HepG2 (cell line): Measurements from ENCODE around the gene UQCR11. TPM values are rescaled to one million over a fixed set of nuclear protein-coding genes. Genes with fewer than 3 reads are reported as not detected.

Experiments used
- ATAC-seq: fragments of 200-7000 bp; cut with Tn5 transposase; 3 replicates; pipeline ENCODE4 v1.9.1; 2020; ENCODE audit warnings: mild to moderate bottlenecking, moderate library complexity
- BruUV-seq: library from RNA; stranded (reverse); fragments of 400-500 nt; replicated peaks from 2 replicates; lab custom pipeline; 2021; lab: Mats Ljungman, UMichigan
- CTCF ChIA-PET: fragments of 300-600 bp; formaldehyde crosslinking; extraction: SDS; loops from one replicate; lab custom pipeline; 2021; ENCODE audit warnings: low total read pairs, inconsistent platforms, low intra/inter-chr PET ratio; lab: Yijun Ruan, JAX
- POLR2A ChIA-PET: fragments of 350-600 bp; sonication (Branson Sonifier 250); formaldehyde crosslinking; loops from one replicate; lab custom pipeline; 2020; ENCODE audit warnings: antibody characterized with exemption, inconsistent platforms; lab: Yijun Ruan, JAX
- DNase-seq: peaks from one replicate; pipeline ENCODE4 v3.0.0-alpha.2; 2015; ENCODE audit warnings: low spot score
- FAIRE-seq: peaks from 3 replicates; lab custom pipeline; 2011; peaks lifted over from hg19 to GRCh38; lab: Jason Lieb, UNC
- H2AFZ ChIP-seq: one replicate; pipeline ENCODE4 v1.6.1; 2011; ENCODE audit warnings: low read length, inconsistent platforms
- H3K27ac ChIP-seq: fragments of 300-600 bp; 3 replicates; pipeline ENCODE4 v1.8.0; 2011; ENCODE audit warnings: mixed run types, mild to moderate bottlenecking, mixed read lengths, low read length, inconsistent platforms; ENCODE audit not compliant: insufficient read depth; ENCODE audit errors: extremely low read length
- H3K27me3 ChIP-seq, 2 experiments: fragments of 200-600 bp in 1 of 2; 2 replicates in 1 of 2; 3 replicates in 1 of 2; pipeline versions ENCODE4 v1.6.0 to v1.8.0; 2011; ENCODE audit warnings: low read length in 2 of 2, mild to moderate bottlenecking in 2 of 2, moderate library complexity in 2 of 2, inconsistent platforms in 1 of 2; ENCODE audit not compliant: insufficient read depth in 2 of 2, control insufficient read depth in 1 of 2
- H3K36me3 ChIP-seq, 2 experiments: fragments of 200-600 bp in 1 of 2; replicated peaks in 1 of 2; 2 replicates in 1 of 2; 3 replicates in 1 of 2; pipeline versions ENCODE4 v1.5.1 to v1.8.0; 2011; ENCODE audit warnings: low read length in 2 of 2, inconsistent platforms in 1 of 2; ENCODE audit not compliant: insufficient read depth in 2 of 2, control insufficient read depth in 1 of 2
- H3K4me1 ChIP-seq: 2 replicates; pipeline ENCODE4 v1.5.1; 2012; ENCODE audit warnings: low read length, inconsistent platforms; ENCODE audit not compliant: insufficient read depth
- H3K4me2 ChIP-seq: 2 replicates; pipeline ENCODE4 v1.6.0; 2011; ENCODE audit warnings: low read depth, low read length, inconsistent platforms
- H3K4me3 ChIP-seq, 3 experiments: fragments of 200-600 bp in 1 of 3; sonication (generic), shearing (Covaris generic) in 1 of 3; replicated peaks in 1 of 3; 2 replicates each; pipeline ENCODE4 v1.5.1; 2011 to 2016; ENCODE audit warnings: low read length in 3 of 3, inconsistent platforms in 2 of 3, low read depth in 2 of 3, mild to moderate bottlenecking in 2 of 3, control low read depth in 1 of 3, mixed read lengths in 1 of 3; ENCODE audit not compliant: insufficient read depth in 1 of 3
- H3K79me2 ChIP-seq: one replicate; pipeline ENCODE4 v1.6.1; 2011; ENCODE audit warnings: low read length, inconsistent platforms; ENCODE audit not compliant: insufficient read depth
- H3K9ac ChIP-seq: 2 replicates; pipeline ENCODE4 v1.6.0; 2011; ENCODE audit warnings: mild to moderate bottlenecking, low read depth, low read length, inconsistent platforms; ENCODE audit not compliant: insufficient read depth
- H3K9me3 ChIP-seq: 2 replicates; pipeline ENCODE4 v1.5.1; 2012; ENCODE audit warnings: mild to moderate bottlenecking, low read length
- H4K20me1 ChIP-seq: 2 replicates; pipeline ENCODE4 v1.6.0; 2011; ENCODE audit warnings: inconsistent platforms, mild to moderate bottlenecking, low read length, moderate library complexity; ENCODE audit not compliant: insufficient read depth
- AGO2 ChIP-seq: fragments of 200-400 bp; formaldehyde crosslinking; optimal IDR thresholded peaks from 2 replicates; pipeline ENCODE3; 2017; ENCODE audit warnings: mild to moderate bottlenecking, low read depth, low read length, moderate library complexity
- GTF2F1 ChIP-seq: fragments of 150-350 bp; IDR thresholded peaks from 2 replicates; pipeline ENCODE4 v1.6.1; 2014; ENCODE audit warnings: low read length
- HBP1 ChIP-seq: IDR thresholded peaks from 2 replicates; pipeline ENCODE4 v1.6.1; 2016; ENCODE audit warnings: low read depth, control low read depth
- HES4 ChIP-seq: sonication (generic); formaldehyde crosslinking; IDR thresholded peaks from 2 replicates; pipeline ENCODE4 v1.9.0; 2021; ENCODE audit warnings: mild to moderate bottlenecking, missing genetic modification reagents, borderline replicate concordance
- ISL2 ChIP-seq: sonication (generic); formaldehyde crosslinking; IDR thresholded peaks from 2 replicates; pipeline ENCODE4 v1.5.0; 2020; ENCODE audit warnings: missing genetic modification reagents
- KDM5A ChIP-seq: fragments of 200-600 bp; sonication (generic); IDR thresholded peaks from 2 replicates; pipeline ENCODE4 v1.7.0; 2018; ENCODE audit warnings: antibody characterized with exemption, mild to moderate bottlenecking, low read length, borderline replicate concordance
- RNF219 ChIP-seq: sonication (generic); formaldehyde crosslinking; IDR thresholded peaks from 2 replicates; pipeline ENCODE4 v1.5.0; 2020; ENCODE audit warnings: mild to moderate bottlenecking, missing genetic modification reagents
- SATB2 ChIP-seq: sonication (generic); formaldehyde crosslinking; IDR thresholded peaks from 2 replicates; pipeline ENCODE4 v1.5.0; 2020; ENCODE audit warnings: missing genetic modification reagents
- SOX13 ChIP-seq, 3 experiments: fragments of 450-650 bp in 1 of 3; sonication (generic) in 1 of 3; formaldehyde crosslinking in 1 of 3; IDR thresholded peaks in 2 of 3; conservative IDR thresholded peaks in 1 of 3; 2 replicates each; pipeline versions ENCODE4 v1.5.0 to v1.6.1; 2016 to 2020; ENCODE audit warnings: antibody characterized with exemption in 1 of 3, mild to moderate bottlenecking in 1 of 3, missing compliant biosample characterization in 1 of 3, missing genetic modification reagents in 1 of 3, moderate library complexity in 1 of 3
- YEATS4 ChIP-seq: sonication (generic); formaldehyde crosslinking; IDR thresholded peaks from 2 replicates; pipeline ENCODE4 v1.4.0; 2020; ENCODE audit warnings: missing genetic modification reagents, borderline replicate concordance
- ZBTB14 ChIP-seq: sonication (generic); formaldehyde crosslinking; IDR thresholded peaks from 2 replicates; pipeline ENCODE4 v1.4.0; 2020; ENCODE audit warnings: missing genetic modification reagents
- ZGPAT ChIP-seq: IDR thresholded peaks from 2 replicates; pipeline ENCODE4 v1.6.1; 2016; ENCODE audit warnings: mild to moderate bottlenecking
- ZNF281 ChIP-seq: sonication (generic); formaldehyde crosslinking; IDR thresholded peaks from 2 replicates; pipeline ENCODE4 v1.4.0; 2020; ENCODE audit warnings: missing genetic modification reagents, borderline replicate concordance
- ZNF546 ChIP-seq: sonication (generic); formaldehyde crosslinking; conservative IDR thresholded peaks from 2 replicates; pipeline ENCODE4 v1.8.1; 2023; ENCODE audit warnings: mild to moderate bottlenecking, missing genetic modification reagents
- ZNF737 ChIP-seq: sonication (generic); formaldehyde crosslinking; IDR thresholded peaks from 2 replicates; pipeline ENCODE4 v1.5.0; 2020; ENCODE audit warnings: missing genetic modification reagents, mild to moderate bottlenecking, borderline replicate concordance
- WGBS: methylation state at CpG from one replicate; pipeline ENCODE4 v1.1.6; 2017; ENCODE audit warnings: low lambda C conversion rate; 5-methylcytosine and 5-hydroxymethylcytosine counted together
- in situ Hi-C: cut with HindIII; loops from 2 replicates; pipeline ENCODE4 v1.10.0; 2017; ENCODE audit warnings: low pct_unique_long_range_greater_than_20kb; ENCODE audit not compliant: extremely low pct_ligation_motif_present
- intact Hi-C: fragments of 100-400 bp; cut with micrococcal nuclease; formaldehyde crosslinking; loops from one replicate; pipeline ENCODE4 v1.10.0; 2022; ENCODE audit not compliant: unreplicated experiment
- polyA plus RNA-seq, 8 experiments: library from polyadenylated mRNA; depleted of rRNA in 3 of 8; stranded (reverse) in 7 of 8; unstranded in 1 of 8; fragments of >200 nt; fragmentation: Illumina TruSeq in 4 of 8; extraction: Trizol in 4 of 8; gene quantifications; 2 replicates each; pipeline versions ENCODE4 v1.2.1 to v1.2.3, GENCODE V29; 2011 to 2016; ENCODE audit warnings: low read depth in 4 of 8, missing spikeins in 1 of 8, mixed read lengths in 1 of 8; ENCODE audit not compliant: insufficient read depth in 1 of 8
- total RNA-seq, 5 experiments: library from RNA; depleted of rRNA; stranded (reverse); fragments of >200 nt; fragmentation: Illumina TruSeq; extraction: Trizol; gene quantifications; 2 replicates each; pipeline ENCODE4 v1.2.3, GENCODE V29; 2016; ENCODE audit warnings: low read depth in 1 of 5

UQCR11 gene
- total and polyA plus RNA-seq, 2 of the 13 experiments (the other 11 are each of a cell fraction or from before 2014, with no cell fraction given) = 125 to 214 TPM

GRCh38 chr19:1621574-1621973 is 16.3 kb upstream of the UQCR11 start:
- H3K36me3 ChIP-seq = peaks cover 20 to 43% of the 10 kb centered on the region in 2 experiments; a peak in 4 of 5 replicates
- H3K27me3 ChIP-seq = no peaks in the 10 kb centered on the region
- no peak overlapping the region for H3K27ac ChIP-seq
- BruUV-seq = no TSS peak
- H2AFZ ChIP-seq = no peak overlapping the region
- ATAC-seq (no peak), FAIRE-seq (no peak), DNase-seq (no peak)
- intact Hi-C loops = no loop called here
- in situ Hi-C loops = no loop called here
- no peaks in the 10 kb centered on the region for H3K9me3 ChIP-seq
- ChIA-PET CTCF (no interaction called here), POLR2A (no interaction called here)
- H3K4me1 ChIP-seq = no peaks in the 10 kb centered on the region
- no peak overlapping the region for H3K4me2 ChIP-seq
- no peak overlapping the region for H3K4me3 ChIP-seq
- WGBS = 97% methylated on average over 17 of the region's 23 CpGs
- H3K9ac ChIP-seq = no peak overlapping the region
- no peaks in the 10 kb centered on the region for H3K79me2 ChIP-seq
- H4K20me1 ChIP-seq = no peaks in the 10 kb centered on the region
- TF ChIP-seq SATB2 (CRISPR knock-in tag) = no peak
- TF ChIP-seq KDM5A = no peak
- no peak for TF ChIP-seq ZGPAT (CRISPR knock-in tag)
- no peak for TF ChIP-seq ISL2 (CRISPR knock-in tag)
- TF ChIP-seq RNF219 (CRISPR knock-in tag) = no peak
- TF ChIP-seq YEATS4 (CRISPR knock-in tag) = no peak
- no peak for TF ChIP-seq AGO2
- no peak for TF ChIP-seq HBP1 (CRISPR knock-in tag)
- no peak for TF ChIP-seq GTF2F1
- TF ChIP-seq SOX13 (IDR thresholded peaks at IDR 0.05) = no peak
- no peak for TF ChIP-seq SOX13 (CRISPR knock-in tag; conservative IDR thresholded peaks at IDR 0.05 in 1 of 2, IDR thresholded peaks at IDR 0.05 in 1 of 2)
- no peak for TF ChIP-seq ZNF281 (CRISPR knock-in tag)
- no peak for TF ChIP-seq ZNF546 (CRISPR knock-in tag)
- TF ChIP-seq ZBTB14 (CRISPR knock-in tag) = no peak
- TF ChIP-seq HES4 = no peak
- no peak for TF ChIP-seq ZNF737
